Naive B cell (primary cell): ENCODE measurements around the gene GLDN. TPM values are rescaled to one million over a fixed set of nuclear protein-coding genes. Genes with fewer than 3 reads are reported as not detected.

Experiments used
- polyA plus RNA-seq, 6 donors: library from polyadenylated mRNA; unstranded; fragments of 300-500 nt; fragmentation: Illumina TruSeq; gene quantifications; one replicate each; pipeline ENCODE4 v1.2.3, GENCODE V29; 2021; ENCODE audit warnings: low read depth in 6 of 6

Gene GLDN
- polyA plus RNA-seq, 6 donors from 2014 or later = not detected

Other genes starting within 250 kb of the GLDN start
- not detected for gene TNFAIP8L3, start 246.7 kb upstream of the GLDN start, polyA plus RNA-seq
- not detected for gene CYP19A1, start 3.1 kb upstream of the GLDN start, polyA plus RNA-seq